ENCODE results near the gene C10orf120.

C10orf120 gene

GRCh38 chr10:122703483-122704448 lies 4.1 kb upstream of the C10orf120 start:
- DNase-seq = peak in 2 of 4 experiments; percentile 16 to 19

GRCh38 chr10:122702275-122702674 lies 2.6 kb upstream of the C10orf120 start:
- no peak for DNase-seq

GRCh38 chr10:122701652-122702051 lies 2.0 kb upstream of the C10orf120 start:
- DNase-seq = no peak

GRCh38 chr10:122696687-122697086 lies 3.0 kb downstream of the C10orf120 start:
- DNase-seq = no peak

GRCh38 chr10:122692744-122693143 lies 6.9 kb downstream of the C10orf120 start:
- no peak for DNase-seq

GRCh38 chr10:122689146-122689820 lies 10.4 kb downstream of the C10orf120 start:
- DNase-seq = no peak

GRCh38 chr10:122688293-122688989 lies 11.2 kb downstream of the C10orf120 start:
- DNase-seq = no peak

- DNase-seq = no peak
Observed at GRCh38 chr10:122682522-122682921, 17.1 kb downstream of the C10orf120 start.

GRCh38 chr10:122678266-122678665 lies 21.4 kb downstream of the C10orf120 start:
- no peak for DNase-seq

- no peak for DNase-seq
Observed at GRCh38 chr10:122675278-122675677, 24.4 kb downstream of the C10orf120 start.

- no peak for DNase-seq
Observed at GRCh38 chr10:122674781-122675180, 24.9 kb downstream of the C10orf120 start.

- DNase-seq = no peak
Observed at GRCh38 chr10:122673731-122674130, 25.9 kb downstream of the C10orf120 start.

GRCh38 chr10:122673269-122673668 lies 26.4 kb downstream of the C10orf120 start:
- no peak for DNase-seq

- no peak for DNase-seq
Observed at GRCh38 chr10:122672655-122673054, 27.0 kb downstream of the C10orf120 start.

GRCh38 chr10:122671355-122671754 lies 28.3 kb downstream of the C10orf120 start:
- no peak for DNase-seq

- DNase-seq = no peak
Observed at GRCh38 chr10:122669842-122670241, 29.8 kb downstream of the C10orf120 start.

GRCh38 chr10:122669045-122669444 lies 30.6 kb downstream of the C10orf120 start:
- DNase-seq = no peak

GRCh38 chr10:122665946-122666345 lies 33.7 kb downstream of the C10orf120 start:
- no peak for DNase-seq

GRCh38 chr10:122665329-122665860 lies 34.3 kb downstream of the C10orf120 start:
- DNase-seq = no peak

GRCh38 chr10:122664501-122664900 lies 35.1 kb downstream of the C10orf120 start:
- no peak for DNase-seq

GRCh38 chr10:122663516-122664130 lies 36.0 kb downstream of the C10orf120 start:
- DNase-seq = no peak

GRCh38 chr10:122662231-122662630 lies 37.4 kb downstream of the C10orf120 start:
- DNase-seq = no peak

- no peak for DNase-seq
Observed at GRCh38 chr10:122660696-122661095, 39.0 kb downstream of the C10orf120 start.
